HepG2 (cell line): ENCODE results near the gene TMEM238. TPM values are rescaled to one million over a fixed set of nuclear protein-coding genes. Genes with fewer than 3 reads are reported as not detected.

Experiments used
- ATAC-seq: fragments of 200-7000 bp; cut with Tn5 transposase; 3 replicates; pipeline ENCODE4 v1.9.1; 2020; ENCODE audit warnings: mild to moderate bottlenecking, moderate library complexity
- BruUV-seq: library from RNA; stranded (reverse); fragments of 400-500 nt; replicated peaks from 2 replicates; lab custom pipeline; 2021; lab: Mats Ljungman, UMichigan
- CTCF ChIA-PET: fragments of 300-600 bp; formaldehyde crosslinking; extraction: SDS; loops from one replicate; lab custom pipeline; 2021; ENCODE audit warnings: low total read pairs, inconsistent platforms, low intra/inter-chr PET ratio; lab: Yijun Ruan, JAX
- POLR2A ChIA-PET: fragments of 350-600 bp; sonication (Branson Sonifier 250); formaldehyde crosslinking; loops from one replicate; lab custom pipeline; 2020; ENCODE audit warnings: antibody characterized with exemption, inconsistent platforms; lab: Yijun Ruan, JAX
- DNase-seq: peaks from one replicate; pipeline ENCODE4 v3.0.0-alpha.2; 2015; ENCODE audit warnings: low spot score
- FAIRE-seq: peaks from 3 replicates; lab custom pipeline; 2011; peaks lifted over from hg19 to GRCh38; lab: Jason Lieb, UNC
- H2AFZ ChIP-seq: one replicate; pipeline ENCODE4 v1.6.1; 2011; ENCODE audit warnings: low read length, inconsistent platforms
- H3K27ac ChIP-seq: fragments of 300-600 bp; 3 replicates; pipeline ENCODE4 v1.8.0; 2011; ENCODE audit warnings: mixed run types, mild to moderate bottlenecking, mixed read lengths, low read length, inconsistent platforms; ENCODE audit not compliant: insufficient read depth; ENCODE audit errors: extremely low read length
- H3K27me3 ChIP-seq, 2 experiments: fragments of 200-600 bp in 1 of 2; 2 replicates in 1 of 2; 3 replicates in 1 of 2; pipeline versions ENCODE4 v1.6.0 to v1.8.0; 2011; ENCODE audit warnings: low read length in 2 of 2, mild to moderate bottlenecking in 2 of 2, moderate library complexity in 2 of 2, inconsistent platforms in 1 of 2; ENCODE audit not compliant: insufficient read depth in 2 of 2, control insufficient read depth in 1 of 2
- H3K36me3 ChIP-seq, 2 experiments: fragments of 200-600 bp in 1 of 2; replicated peaks in 1 of 2; 2 replicates in 1 of 2; 3 replicates in 1 of 2; pipeline versions ENCODE4 v1.5.1 to v1.8.0; 2011; ENCODE audit warnings: low read length in 2 of 2, inconsistent platforms in 1 of 2; ENCODE audit not compliant: insufficient read depth in 2 of 2, control insufficient read depth in 1 of 2
- H3K4me1 ChIP-seq: 2 replicates; pipeline ENCODE4 v1.5.1; 2012; ENCODE audit warnings: low read length, inconsistent platforms; ENCODE audit not compliant: insufficient read depth
- H3K4me2 ChIP-seq: 2 replicates; pipeline ENCODE4 v1.6.0; 2011; ENCODE audit warnings: low read depth, low read length, inconsistent platforms
- H3K4me3 ChIP-seq, 3 experiments: fragments of 200-600 bp in 1 of 3; sonication (generic), shearing (Covaris generic) in 1 of 3; replicated peaks in 1 of 3; 2 replicates each; pipeline ENCODE4 v1.5.1; 2011 to 2016; ENCODE audit warnings: low read length in 3 of 3, inconsistent platforms in 2 of 3, low read depth in 2 of 3, mild to moderate bottlenecking in 2 of 3, control low read depth in 1 of 3, mixed read lengths in 1 of 3; ENCODE audit not compliant: insufficient read depth in 1 of 3
- H3K79me2 ChIP-seq: one replicate; pipeline ENCODE4 v1.6.1; 2011; ENCODE audit warnings: low read length, inconsistent platforms; ENCODE audit not compliant: insufficient read depth
- H3K9ac ChIP-seq: 2 replicates; pipeline ENCODE4 v1.6.0; 2011; ENCODE audit warnings: mild to moderate bottlenecking, low read depth, low read length, inconsistent platforms; ENCODE audit not compliant: insufficient read depth
- H3K9me3 ChIP-seq: 2 replicates; pipeline ENCODE4 v1.5.1; 2012; ENCODE audit warnings: mild to moderate bottlenecking, low read length
- H4K20me1 ChIP-seq: 2 replicates; pipeline ENCODE4 v1.6.0; 2011; ENCODE audit warnings: inconsistent platforms, mild to moderate bottlenecking, low read length, moderate library complexity; ENCODE audit not compliant: insufficient read depth
- AGO2 ChIP-seq: fragments of 200-400 bp; formaldehyde crosslinking; optimal IDR thresholded peaks from 2 replicates; pipeline ENCODE3; 2017; ENCODE audit warnings: mild to moderate bottlenecking, low read depth, low read length, moderate library complexity
- CCAR2 ChIP-seq: fragments of 200-400 bp; formaldehyde crosslinking; optimal IDR thresholded peaks from 2 replicates; pipeline ENCODE3; 2018; ENCODE audit warnings: low read depth, mild to moderate bottlenecking, low read length, moderate library complexity
- EZH2 ChIP-seq: conservative IDR thresholded peaks from 2 replicates; pipeline ENCODE4 v1.6.1; 2012; ENCODE audit warnings: mild to moderate bottlenecking, low read depth, low read length, moderate library complexity
- ZNF317 ChIP-seq: sonication (generic); formaldehyde crosslinking; IDR thresholded peaks from 2 replicates; pipeline ENCODE4 v1.5.0; 2020; ENCODE audit warnings: mild to moderate bottlenecking, missing genetic modification reagents
- ZNF577 ChIP-seq: sonication (generic); formaldehyde crosslinking; IDR thresholded peaks from 2 replicates; pipeline ENCODE4 v1.4.0; 2020; ENCODE audit warnings: mild to moderate bottlenecking, low read depth, missing genetic modification reagents, borderline replicate concordance
- ZNF644 ChIP-seq: IDR thresholded peaks from 2 replicates; pipeline ENCODE4 v1.6.1; 2016; ENCODE audit warnings: low read depth
- WGBS: methylation state at CpG from one replicate; pipeline ENCODE4 v1.1.6; 2017; ENCODE audit warnings: low lambda C conversion rate; 5-methylcytosine and 5-hydroxymethylcytosine counted together
- in situ Hi-C: cut with HindIII; loops from 2 replicates; pipeline ENCODE4 v1.10.0; 2017; ENCODE audit warnings: low pct_unique_long_range_greater_than_20kb; ENCODE audit not compliant: extremely low pct_ligation_motif_present
- intact Hi-C: fragments of 100-400 bp; cut with micrococcal nuclease; formaldehyde crosslinking; loops from one replicate; pipeline ENCODE4 v1.10.0; 2022; ENCODE audit not compliant: unreplicated experiment
- polyA plus RNA-seq, 8 experiments: library from polyadenylated mRNA; depleted of rRNA in 3 of 8; stranded (reverse) in 7 of 8; unstranded in 1 of 8; fragments of >200 nt; fragmentation: Illumina TruSeq in 4 of 8; extraction: Trizol in 4 of 8; gene quantifications; 2 replicates each; pipeline versions ENCODE4 v1.2.1 to v1.2.3, GENCODE V29; 2011 to 2016; ENCODE audit warnings: low read depth in 4 of 8, missing spikeins in 1 of 8, mixed read lengths in 1 of 8; ENCODE audit not compliant: insufficient read depth in 1 of 8
- total RNA-seq, 5 experiments: library from RNA; depleted of rRNA; stranded (reverse); fragments of >200 nt; fragmentation: Illumina TruSeq; extraction: Trizol; gene quantifications; 2 replicates each; pipeline ENCODE4 v1.2.3, GENCODE V29; 2016; ENCODE audit warnings: low read depth in 1 of 5
- TF ChIP-seq, protein P1 (sequence below): IDR thresholded peaks from 2 replicates; pipeline ENCODE4 v1.6.1; 2016; ENCODE audit warnings: mild to moderate bottlenecking
- TF ChIP-seq, protein P2 (sequence below): sonication (generic); formaldehyde crosslinking; IDR thresholded peaks from 2 replicates; pipeline ENCODE4 v1.5.1; 2020; ENCODE audit warnings: mild to moderate bottlenecking, missing genetic modification reagents, moderate library complexity
- TF ChIP-seq, protein P3 (sequence below): sonication (generic); formaldehyde crosslinking; IDR thresholded peaks from 2 replicates; pipeline ENCODE4 v1.5.0; 2020; ENCODE audit warnings: missing genetic modification reagents
- TF ChIP-seq, protein P4 (sequence below): sonication (generic); formaldehyde crosslinking; IDR thresholded peaks from 2 replicates; pipeline ENCODE4 v1.4.0; 2020; ENCODE audit warnings: mild to moderate bottlenecking, missing genetic modification reagents, borderline replicate concordance

The TMEM238 gene
- total and polyA plus RNA-seq, 2 of the 13 experiments (the other 11 are each of a cell fraction or from before 2014, with no cell fraction given) = not detected

DNA sequence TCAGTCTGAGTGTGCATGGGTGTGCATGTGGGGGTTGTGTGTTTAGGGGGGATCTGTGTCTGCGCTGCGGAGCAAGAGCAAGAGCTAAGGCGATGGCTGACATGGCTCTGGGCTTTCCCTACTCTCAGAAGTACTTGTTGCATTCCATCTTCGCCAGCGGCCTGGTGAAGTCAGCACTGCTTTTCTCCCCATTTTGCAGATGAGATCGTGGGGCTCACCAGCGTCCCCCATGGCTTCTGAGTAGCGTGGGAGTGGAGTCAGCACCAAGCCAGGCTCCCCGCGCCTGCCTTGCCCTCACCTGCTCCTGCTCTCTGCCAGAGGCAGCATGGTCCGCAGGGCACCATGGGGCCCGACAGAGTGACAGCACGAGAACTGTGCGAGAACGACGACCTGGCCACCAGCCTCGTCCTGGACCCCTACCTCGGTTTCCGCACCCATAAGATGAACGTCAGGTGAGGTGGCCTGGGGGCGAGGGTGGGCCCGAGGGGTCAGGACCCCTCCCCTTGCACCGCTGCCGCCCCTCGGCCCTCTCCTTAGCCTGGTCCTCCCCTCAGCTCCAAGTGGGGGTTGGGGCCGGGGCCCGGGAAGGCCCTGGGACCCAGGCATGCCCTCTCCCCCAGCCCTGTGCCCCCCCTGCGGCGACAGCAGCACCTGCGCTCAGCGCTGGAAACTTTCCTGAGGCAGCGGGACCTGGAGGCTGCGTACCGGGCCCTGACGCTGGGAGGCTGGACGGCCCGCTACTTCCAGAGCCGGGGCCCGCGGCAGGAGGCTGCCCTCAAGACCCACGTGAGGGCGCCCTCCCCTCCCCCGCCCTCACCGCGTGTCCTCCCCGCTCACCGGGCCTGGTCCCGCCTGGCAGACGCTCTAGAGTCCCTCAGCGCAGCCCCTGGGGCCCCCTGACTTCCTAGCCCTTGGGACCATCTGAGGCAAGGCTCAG, 42.2 kb downstream of the TMEM238 start:
- peak overlapping the region; percentile 39; the same call in 1 of the 2 replicates for H3K9ac ChIP-seq
- in situ Hi-C loops = no loop called here

More for the DNA sequence above, 42.2 kb downstream of the TMEM238 start:
- no TSS peak for BruUV-seq
- Histone ChIP-seq H2AFZ (no peak overlapping the region), H3K79me2 (peaks cover 5% of the 10 kb centered on the region), H3K27ac (no peak overlapping the region), H3K4me3 (peak overlapping the region in 2 of 3 experiments; percentile 22 to 37; a peak in 2 of 6 replicates), H3K4me1 (peaks cover 22% of the 10 kb centered on the region), H4K20me1 (peaks cover 3% of the 10 kb centered on the region; the same call in 1 of the 2 replicates), H3K36me3 (peaks cover 2 to 7% of the 10 kb centered on the region in 2 experiments; a peak in 3 of 5 replicates), H3K9me3 (no peaks in the 10 kb centered on the region), H3K27me3 (no peaks in the 10 kb centered on the region; a peak in 1 of 5 replicates), H3K4me2 (peak overlapping the region; percentile 78)
- FAIRE-seq (no peak), ATAC-seq (no peak), DNase-seq (no peak)
- ChIA-PET CTCF (no interaction called here), POLR2A (no interaction called here)
- TF ChIP-seq, protein P1, sequence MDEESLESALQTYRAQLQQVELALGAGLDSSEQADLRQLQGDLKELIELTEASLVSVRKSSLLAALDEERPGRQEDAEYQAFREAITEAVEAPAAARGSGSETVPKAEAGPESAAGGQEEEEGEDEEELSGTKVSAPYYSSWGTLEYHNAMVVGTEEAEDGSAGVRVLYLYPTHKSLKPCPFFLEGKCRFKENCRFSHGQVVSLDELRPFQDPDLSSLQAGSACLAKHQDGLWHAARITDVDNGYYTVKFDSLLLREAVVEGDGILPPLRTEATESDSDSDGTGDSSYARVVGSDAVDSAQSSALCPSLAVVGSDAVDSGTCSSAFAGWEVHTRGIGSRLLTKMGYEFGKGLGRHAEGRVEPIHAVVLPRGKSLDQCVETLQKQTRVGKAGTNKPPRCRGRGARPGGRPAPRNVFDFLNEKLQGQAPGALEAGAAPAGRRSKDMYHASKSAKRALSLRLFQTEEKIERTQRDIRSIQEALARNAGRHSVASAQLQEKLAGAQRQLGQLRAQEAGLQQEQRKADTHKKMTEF = no peak
- TF ChIP-seq, protein P2, sequence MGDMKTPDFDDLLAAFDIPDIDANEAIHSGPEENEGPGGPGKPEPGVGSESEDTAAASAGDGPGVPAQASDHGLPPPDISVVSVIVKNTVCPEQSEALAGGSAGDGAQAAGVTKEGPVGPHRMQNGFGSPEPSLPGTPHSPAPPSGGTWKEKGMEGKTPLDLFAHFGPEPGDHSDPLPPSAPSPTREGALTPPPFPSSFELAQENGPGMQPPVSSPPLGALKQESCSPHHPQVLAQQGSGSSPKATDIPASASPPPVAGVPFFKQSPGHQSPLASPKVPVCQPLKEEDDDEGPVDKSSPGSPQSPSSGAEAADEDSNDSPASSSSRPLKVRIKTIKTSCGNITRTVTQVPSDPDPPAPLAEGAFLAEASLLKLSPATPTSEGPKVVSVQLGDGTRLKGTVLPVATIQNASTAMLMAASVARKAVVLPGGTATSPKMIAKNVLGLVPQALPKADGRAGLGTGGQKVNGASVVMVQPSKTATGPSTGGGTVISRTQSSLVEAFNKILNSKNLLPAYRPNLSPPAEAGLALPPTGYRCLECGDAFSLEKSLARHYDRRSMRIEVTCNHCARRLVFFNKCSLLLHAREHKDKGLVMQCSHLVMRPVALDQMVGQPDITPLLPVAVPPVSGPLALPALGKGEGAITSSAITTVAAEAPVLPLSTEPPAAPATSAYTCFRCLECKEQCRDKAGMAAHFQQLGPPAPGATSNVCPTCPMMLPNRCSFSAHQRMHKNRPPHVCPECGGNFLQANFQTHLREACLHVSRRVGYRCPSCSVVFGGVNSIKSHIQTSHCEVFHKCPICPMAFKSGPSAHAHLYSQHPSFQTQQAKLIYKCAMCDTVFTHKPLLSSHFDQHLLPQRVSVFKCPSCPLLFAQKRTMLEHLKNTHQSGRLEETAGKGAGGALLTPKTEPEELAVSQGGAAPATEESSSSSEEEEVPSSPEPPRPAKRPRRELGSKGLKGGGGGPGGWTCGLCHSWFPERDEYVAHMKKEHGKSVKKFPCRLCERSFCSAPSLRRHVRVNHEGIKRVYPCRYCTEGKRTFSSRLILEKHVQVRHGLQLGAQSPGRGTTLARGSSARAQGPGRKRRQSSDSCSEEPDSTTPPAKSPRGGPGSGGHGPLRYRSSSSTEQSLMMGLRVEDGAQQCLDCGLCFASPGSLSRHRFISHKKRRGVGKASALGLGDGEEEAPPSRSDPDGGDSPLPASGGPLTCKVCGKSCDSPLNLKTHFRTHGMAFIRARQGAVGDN (CRISPR knock-in tag) = no peak
- no peak for TF ChIP-seq ZNF577 (CRISPR knock-in tag)
- TF ChIP-seq, protein P3, sequence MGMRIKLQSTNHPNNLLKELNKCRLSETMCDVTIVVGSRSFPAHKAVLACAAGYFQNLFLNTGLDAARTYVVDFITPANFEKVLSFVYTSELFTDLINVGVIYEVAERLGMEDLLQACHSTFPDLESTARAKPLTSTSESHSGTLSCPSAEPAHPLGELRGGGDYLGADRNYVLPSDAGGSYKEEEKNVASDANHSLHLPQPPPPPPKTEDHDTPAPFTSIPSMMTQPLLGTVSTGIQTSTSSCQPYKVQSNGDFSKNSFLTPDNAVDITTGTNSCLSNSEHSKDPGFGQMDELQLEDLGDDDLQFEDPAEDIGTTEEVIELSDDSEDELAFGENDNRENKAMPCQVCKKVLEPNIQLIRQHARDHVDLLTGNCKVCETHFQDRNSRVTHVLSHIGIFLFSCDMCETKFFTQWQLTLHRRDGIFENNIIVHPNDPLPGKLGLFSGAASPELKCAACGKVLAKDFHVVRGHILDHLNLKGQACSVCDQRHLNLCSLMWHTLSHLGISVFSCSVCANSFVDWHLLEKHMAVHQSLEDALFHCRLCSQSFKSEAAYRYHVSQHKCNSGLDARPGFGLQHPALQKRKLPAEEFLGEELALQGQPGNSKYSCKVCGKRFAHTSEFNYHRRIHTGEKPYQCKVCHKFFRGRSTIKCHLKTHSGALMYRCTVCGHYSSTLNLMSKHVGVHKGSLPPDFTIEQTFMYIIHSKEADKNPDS (CRISPR knock-in tag) = no peak
- no peak for TF ChIP-seq EZH2
- TF ChIP-seq ZNF317 (CRISPR knock-in tag) = no peak
- no peak for TF ChIP-seq CCAR2
- TF ChIP-seq AGO2 = no peak
- TF ChIP-seq, protein P4, sequence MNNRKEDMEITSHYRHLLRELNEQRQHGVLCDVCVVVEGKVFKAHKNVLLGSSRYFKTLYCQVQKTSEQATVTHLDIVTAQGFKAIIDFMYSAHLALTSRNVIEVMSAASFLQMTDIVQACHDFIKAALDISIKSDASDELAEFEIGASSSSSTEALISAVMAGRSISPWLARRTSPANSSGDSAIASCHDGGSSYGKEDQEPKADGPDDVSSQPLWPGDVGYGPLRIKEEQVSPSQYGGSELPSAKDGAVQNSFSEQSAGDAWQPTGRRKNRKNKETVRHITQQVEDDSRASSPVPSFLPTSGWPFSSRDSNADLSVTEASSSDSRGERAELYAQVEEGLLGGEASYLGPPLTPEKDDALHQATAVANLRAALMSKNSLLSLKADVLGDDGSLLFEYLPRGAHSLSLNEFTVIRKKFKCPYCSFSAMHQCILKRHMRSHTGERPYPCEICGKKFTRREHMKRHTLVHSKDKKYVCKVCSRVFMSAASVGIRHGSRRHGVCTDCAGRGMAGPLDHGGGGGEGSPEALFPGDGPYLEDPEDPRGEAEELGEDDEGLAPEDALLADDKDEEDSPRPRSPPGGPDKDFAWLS (CRISPR knock-in tag) = no peak
- no peak for TF ChIP-seq ZNF644 (CRISPR knock-in tag)
- WGBS = 90% methylated on average over 10 of the region's 50 CpGs
- intact Hi-C loops = no loop called here
